K562 (cell line): ENCODE measurements around the gene PBRM1. TPM values are rescaled to one million over a fixed set of nuclear protein-coding genes. Genes with fewer than 3 reads are reported as not detected.
A peak's percentile ranks its signal among the peaks of the same experiment; 100 is the strongest.

Source experiments
- ADNP ChIP-seq: fragments of 200-800 bp; sonication (Bioruptor generic); IDR thresholded peaks from 2 replicates; pipeline ENCODE4 v1.6.1; 2016; ENCODE audit warnings: missing genetic modification characterization, missing compliant biosample characterization
- CAMTA2 ChIP-seq: fragments of 250-450 bp; sonication (Bioruptor Pico); conservative IDR thresholded peaks from 2 replicates; pipeline ENCODE4 v1.5.1; 2022
- CBFA2T2 ChIP-seq: fragments of 450-650 bp; conservative IDR thresholded peaks from 2 replicates; pipeline ENCODE4 v1.6.1; 2017; ENCODE audit warnings: mild to moderate bottlenecking
- CREB1 ChIP-seq, 2 experiments: sonication (generic) in 1 of 2; formaldehyde crosslinking in 1 of 2; IDR thresholded peaks; 2 replicates each; pipeline versions ENCODE4 v1.6.1 to v1.8.0; 2012 to 2022; ENCODE audit warnings: inconsistent platforms in 1 of 2, mild to moderate bottlenecking in 1 of 2, missing genetic modification reagents in 1 of 2, moderate library complexity in 1 of 2
- ETV5 ChIP-seq: sonication (generic); formaldehyde crosslinking; IDR thresholded peaks from 2 replicates; pipeline ENCODE4 v1.4.0; 2020; ENCODE audit warnings: low read depth, mild to moderate bottlenecking, missing genetic modification reagents
- GABPB1 ChIP-seq: sonication (generic); formaldehyde crosslinking; IDR thresholded peaks from 2 replicates; pipeline ENCODE4 v1.8.0; 2022; ENCODE audit warnings: mild to moderate bottlenecking, missing genetic modification reagents
- IFI16 ChIP-seq: fragments of 250-450 bp; sonication (Bioruptor Pico); IDR thresholded peaks from 2 replicates; pipeline ENCODE4 v2.1.2; 2022; ENCODE audit warnings: mild to moderate bottlenecking, inconsistent platforms
- KAT7 ChIP-seq: sonication (generic); formaldehyde crosslinking; IDR thresholded peaks from 2 replicates; pipeline ENCODE4 v1.8.0; 2022; ENCODE audit warnings: missing genetic modification reagents, mild to moderate bottlenecking, borderline replicate concordance
- LEF1 ChIP-seq: fragments of 450-650 bp; IDR thresholded peaks from 2 replicates; pipeline ENCODE4 v1.6.1; 2016; ENCODE audit warnings: mild to moderate bottlenecking
- MAFK ChIP-seq: IDR thresholded peaks from 2 replicates; pipeline ENCODE4 v1.6.1; 2011; ENCODE audit warnings: low read length, improper control_type of control experiment
- RBM25 ChIP-seq: fragments of 200-400 bp; formaldehyde crosslinking; IDR thresholded peaks from 2 replicates; pipeline ENCODE4 v1.6.1; 2018; ENCODE audit warnings: low read length, low read depth, moderate library complexity; ENCODE audit not compliant: severe bottlenecking
- SMAD2 ChIP-seq: fragments of 150-350 bp; IDR thresholded peaks from 2 replicates; pipeline ENCODE4 v1.6.1; 2014; ENCODE audit warnings: low read depth, mild to moderate bottlenecking, low read length
- SP1 ChIP-seq: sonication (generic); formaldehyde crosslinking; IDR thresholded peaks from 2 replicates; pipeline ENCODE4 v1.8.1; 2022; ENCODE audit warnings: mild to moderate bottlenecking, missing genetic modification reagents
- ZNF175 ChIP-seq: fragments of 200-800 bp; sonication (Bioruptor generic); IDR thresholded peaks from 2 replicates; pipeline ENCODE4 v1.6.1; 2016; ENCODE audit warnings: low read depth, mild to moderate bottlenecking, missing genetic modification characterization, missing compliant biosample characterization
- ZNF263 ChIP-seq: sonication (generic); formaldehyde crosslinking; IDR thresholded peaks from 2 replicates; pipeline ENCODE4 v1.8.0; 2022; ENCODE audit warnings: mild to moderate bottlenecking, missing genetic modification reagents, borderline replicate concordance
- ZNF431 ChIP-seq: sonication (generic); formaldehyde crosslinking; IDR thresholded peaks from 2 replicates; pipeline ENCODE4 v1.8.0; 2022; ENCODE audit warnings: mild to moderate bottlenecking, missing genetic modification reagents
- ZNF764 ChIP-seq: fragments of 250-450 bp; sonication (Bioruptor Pico); IDR thresholded peaks from 2 replicates; pipeline ENCODE4 v1.4.0; 2020; ENCODE audit warnings: low read depth, mild to moderate bottlenecking, moderate library complexity
- polyA plus RNA-seq, 8 experiments: library from polyadenylated mRNA; depleted of rRNA in 4 of 8; stranded (reverse) in 5 of 8; unstranded in 3 of 8; fragments of >200 nt; fragmentation: Nextera tagmentation in 2 of 8; fragmentation: Illumina TruSeq in 1 of 8; extraction: Ambion mirVana in 2 of 8; extraction: Trizol in 1 of 8; gene quantifications; 2 replicates each; pipeline versions ENCODE4 v1.2.1 to v1.2.3, GENCODE V29; 2011 to 2014; ENCODE audit warnings: inconsistent platforms in 1 of 8, missing spikeins in 1 of 8
- total RNA-seq, 7 experiments: library from RNA; depleted of rRNA in 6 of 7; stranded (reverse); fragments of >200 nt in 6 of 7; fragmentation: Illumina TruSeq in 2 of 7; extraction: Trizol in 2 of 7; gene quantifications; 2 replicates each; pipeline versions ENCODE4 v1.2.1 to v1.2.3, GENCODE V29; 2011 to 2021; ENCODE audit warnings: low replicate concordance in 1 of 7
- TF ChIP-seq, protein P1 (sequence below), 2 experiments: fragments of 200-800 bp in 1 of 2; sonication (Bioruptor generic) in 1 of 2; sonication (generic) in 1 of 2; formaldehyde crosslinking in 1 of 2; IDR thresholded peaks in 1 of 2; conservative IDR thresholded peaks in 1 of 2; 2 replicates each; pipeline versions ENCODE4 v1.5.0 to v1.6.1; 2016 to 2020; ENCODE audit warnings: missing compliant biosample characterization in 1 of 2, missing genetic modification characterization in 1 of 2, missing genetic modification reagents in 1 of 2
- TF ChIP-seq, protein P2 (sequence below), 2 experiments: fragments of 450-650 bp; formaldehyde crosslinking in 1 of 2; IDR thresholded peaks; 2 replicates each; pipeline versions ENCODE4 v1.4.0 to v1.6.1; 2014 to 2020; ENCODE audit warnings: mild to moderate bottlenecking in 2 of 2, borderline replicate concordance in 1 of 2, low read depth in 1 of 2

PBRM1 gene
- total and polyA plus RNA-seq, 9 of the 15 experiments (the other 6 are each of a cell fraction or from before 2014, with no cell fraction given), result 3.9 to 31.8 (median 19.0) TPM

DNA sequence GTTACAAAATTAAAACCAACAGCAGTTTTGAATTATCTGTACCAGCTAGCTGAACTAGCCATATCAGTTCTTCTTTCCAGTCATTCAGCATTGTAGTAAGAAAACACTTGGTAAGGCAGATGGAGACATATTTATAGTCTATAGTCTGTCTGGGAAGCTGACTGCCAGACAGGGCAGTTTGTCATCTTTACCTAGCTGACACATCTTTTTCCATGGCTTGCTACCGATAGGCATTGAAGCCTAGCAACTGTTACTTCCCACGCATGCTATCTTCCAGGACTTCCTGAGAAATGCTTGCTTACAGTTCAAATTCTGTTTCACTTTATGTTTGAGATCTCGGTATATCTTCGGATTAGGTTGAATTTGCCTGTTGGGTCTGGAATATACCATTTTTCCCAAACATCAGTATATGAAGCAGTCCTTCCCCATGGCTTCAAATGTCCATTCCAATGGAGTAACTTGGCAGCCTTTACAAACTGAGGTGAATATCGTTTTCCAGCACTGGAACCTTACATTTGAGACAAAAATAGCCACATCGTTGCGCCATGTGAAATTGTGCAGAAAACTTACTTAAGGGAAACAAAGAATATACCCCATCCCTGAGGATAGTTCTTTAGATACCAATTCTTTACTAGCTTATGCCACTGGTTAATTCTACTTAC is 8.9 kb upstream of the PBRM1 start (continued):
- TF ChIP-seq, protein P1, sequence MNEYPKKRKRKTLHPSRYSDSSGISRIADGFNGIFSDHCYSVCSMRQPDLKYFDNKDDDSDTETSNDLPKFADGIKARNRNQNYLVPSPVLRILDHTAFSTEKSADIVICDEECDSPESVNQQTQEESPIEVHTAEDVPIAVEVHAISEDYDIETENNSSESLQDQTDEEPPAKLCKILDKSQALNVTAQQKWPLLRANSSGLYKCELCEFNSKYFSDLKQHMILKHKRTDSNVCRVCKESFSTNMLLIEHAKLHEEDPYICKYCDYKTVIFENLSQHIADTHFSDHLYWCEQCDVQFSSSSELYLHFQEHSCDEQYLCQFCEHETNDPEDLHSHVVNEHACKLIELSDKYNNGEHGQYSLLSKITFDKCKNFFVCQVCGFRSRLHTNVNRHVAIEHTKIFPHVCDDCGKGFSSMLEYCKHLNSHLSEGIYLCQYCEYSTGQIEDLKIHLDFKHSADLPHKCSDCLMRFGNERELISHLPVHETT (CRISPR knock-in tag; conservative IDR thresholded peaks at IDR 0.05 in 1 of 2, IDR thresholded peaks at IDR 0.05 in 1 of 2), result no peak; a peak in 1 of 4 replicates
- TF ChIP-seq MAFK, result peak; percentile 20
- no peak; the same call in 1 of the 2 replicates for TF ChIP-seq SP1
- TF ChIP-seq ZNF431 (CRISPR knock-in tag), result peak; percentile 52; the same call in 1 of the 2 replicates
- TF ChIP-seq CBFA2T2, result 0 out of 2 replicates have a peak, but pooled peaks have one; percentile 16
- TF ChIP-seq ZNF764 (CRISPR knock-in tag), result no peak
- TF ChIP-seq, protein P2, sequence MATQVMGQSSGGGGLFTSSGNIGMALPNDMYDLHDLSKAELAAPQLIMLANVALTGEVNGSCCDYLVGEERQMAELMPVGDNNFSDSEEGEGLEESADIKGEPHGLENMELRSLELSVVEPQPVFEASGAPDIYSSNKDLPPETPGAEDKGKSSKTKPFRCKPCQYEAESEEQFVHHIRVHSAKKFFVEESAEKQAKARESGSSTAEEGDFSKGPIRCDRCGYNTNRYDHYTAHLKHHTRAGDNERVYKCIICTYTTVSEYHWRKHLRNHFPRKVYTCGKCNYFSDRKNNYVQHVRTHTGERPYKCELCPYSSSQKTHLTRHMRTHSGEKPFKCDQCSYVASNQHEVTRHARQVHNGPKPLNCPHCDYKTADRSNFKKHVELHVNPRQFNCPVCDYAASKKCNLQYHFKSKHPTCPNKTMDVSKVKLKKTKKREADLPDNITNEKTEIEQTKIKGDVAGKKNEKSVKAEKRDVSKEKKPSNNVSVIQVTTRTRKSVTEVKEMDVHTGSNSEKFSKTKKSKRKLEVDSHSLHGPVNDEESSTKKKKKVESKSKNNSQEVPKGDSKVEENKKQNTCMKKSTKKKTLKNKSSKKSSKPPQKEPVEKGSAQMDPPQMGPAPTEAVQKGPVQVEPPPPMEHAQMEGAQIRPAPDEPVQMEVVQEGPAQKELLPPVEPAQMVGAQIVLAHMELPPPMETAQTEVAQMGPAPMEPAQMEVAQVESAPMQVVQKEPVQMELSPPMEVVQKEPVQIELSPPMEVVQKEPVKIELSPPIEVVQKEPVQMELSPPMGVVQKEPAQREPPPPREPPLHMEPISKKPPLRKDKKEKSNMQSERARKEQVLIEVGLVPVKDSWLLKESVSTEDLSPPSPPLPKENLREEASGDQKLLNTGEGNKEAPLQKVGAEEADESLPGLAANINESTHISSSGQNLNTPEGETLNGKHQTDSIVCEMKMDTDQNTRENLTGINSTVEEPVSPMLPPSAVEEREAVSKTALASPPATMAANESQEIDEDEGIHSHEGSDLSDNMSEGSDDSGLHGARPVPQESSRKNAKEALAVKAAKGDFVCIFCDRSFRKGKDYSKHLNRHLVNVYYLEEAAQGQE (IDR thresholded peaks at IDR 0.05; ENCODE audit: borderline replicate concordance), result no peak
- TF ChIP-seq, protein P2 (CRISPR knock-in tag; IDR thresholded peaks at IDR 0.05; ENCODE audit: low read depth), result no peak
- no peak for TF ChIP-seq ADNP (tag)
- TF ChIP-seq CAMTA2, result no peak
- no peak for TF ChIP-seq SMAD2
- no peak for TF ChIP-seq KAT7 (CRISPR knock-in tag)
- TF ChIP-seq CREB1 (IDR thresholded peaks at IDR 0.05), result no peak
- no peak for TF ChIP-seq CREB1 (CRISPR knock-in tag; IDR thresholded peaks at IDR 0.05)
- no peak for TF ChIP-seq ZNF175 (CRISPR knock-in tag)
- TF ChIP-seq ZNF263, result peak; percentile 16; the same call in 1 of the 2 replicates
- TF ChIP-seq LEF1, result peak; percentile 36; the same call in 1 of the 2 replicates
- no peak for TF ChIP-seq IFI16
- peak; percentile 75; the same call in 1 of the 2 replicates for TF ChIP-seq ETV5 (CRISPR knock-in tag)
- no peak for TF ChIP-seq RBM25
- TF ChIP-seq GABPB1 (CRISPR knock-in tag), result no peak
